Inflammatory macrophage treated with lipopolysaccharide for 1 hour (primary cell): ENCODE data around the gene TSPAN19.

Experiments used
- DNase-seq, 2 donors: peaks; one replicate each; pipeline ENCODE4 v3.0.0-alpha.2; 2020 to 2022

TSPAN19 gene

DNA sequence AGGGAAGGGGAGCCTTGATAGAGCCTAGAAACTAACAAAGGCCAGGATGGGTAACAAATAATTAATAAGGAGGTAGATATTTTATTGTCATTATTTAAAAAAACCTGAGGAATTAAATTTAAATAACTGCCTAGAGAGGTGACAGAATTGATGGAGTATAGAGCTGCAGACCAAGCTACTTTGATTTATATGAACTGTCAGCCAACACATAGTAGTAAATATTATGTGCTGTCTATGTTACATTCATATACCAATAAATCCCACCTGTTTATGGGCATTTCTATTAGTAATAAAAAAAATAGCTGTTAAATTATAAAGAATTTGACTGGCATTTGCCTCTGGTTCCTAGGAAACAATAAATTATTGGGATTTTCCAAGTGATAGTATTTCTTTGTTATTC, 37.7 kb downstream of the TSPAN19 start:
- no peak for DNase-seq

DNA sequence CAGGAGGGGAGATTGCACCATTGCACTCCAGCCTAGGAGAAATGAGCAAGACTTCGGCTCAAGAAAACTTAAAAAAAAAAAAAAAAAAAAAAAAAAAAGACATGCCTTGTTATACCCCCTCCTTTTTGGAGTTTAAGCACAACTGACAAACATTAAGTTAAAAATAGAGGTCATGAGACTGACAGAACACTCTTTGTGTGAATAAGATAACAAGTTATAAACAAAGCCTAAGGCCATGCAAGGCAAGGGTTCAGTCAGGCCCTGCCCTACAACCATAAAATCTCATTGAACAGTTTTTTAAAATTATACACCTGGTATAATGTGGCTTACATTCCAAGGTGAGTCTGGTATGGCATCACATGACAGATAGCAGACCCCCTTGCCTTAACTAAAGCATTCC, 39.3 kb downstream of the TSPAN19 start:
- no peak for DNase-seq

DNA sequence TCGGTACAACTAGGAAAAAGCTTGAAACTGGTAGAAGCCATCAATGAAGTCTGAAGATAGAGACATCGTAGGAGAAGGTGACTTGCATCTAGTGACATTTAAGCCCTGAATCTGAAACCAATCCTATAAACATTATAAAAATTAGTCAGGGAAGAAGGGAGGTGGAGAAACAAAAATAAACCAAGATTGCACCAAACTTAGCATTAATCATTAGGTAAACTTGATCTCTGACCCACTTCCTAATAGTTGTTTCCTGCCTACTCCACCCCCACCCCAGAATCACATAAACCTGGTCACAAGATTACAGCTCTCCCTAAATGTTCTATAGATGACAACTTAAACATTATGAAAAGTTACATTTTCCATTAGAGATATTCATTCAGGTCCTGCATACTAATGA, 40.4 kb downstream of the TSPAN19 start:
- DNase-seq, result no peak

DNA sequence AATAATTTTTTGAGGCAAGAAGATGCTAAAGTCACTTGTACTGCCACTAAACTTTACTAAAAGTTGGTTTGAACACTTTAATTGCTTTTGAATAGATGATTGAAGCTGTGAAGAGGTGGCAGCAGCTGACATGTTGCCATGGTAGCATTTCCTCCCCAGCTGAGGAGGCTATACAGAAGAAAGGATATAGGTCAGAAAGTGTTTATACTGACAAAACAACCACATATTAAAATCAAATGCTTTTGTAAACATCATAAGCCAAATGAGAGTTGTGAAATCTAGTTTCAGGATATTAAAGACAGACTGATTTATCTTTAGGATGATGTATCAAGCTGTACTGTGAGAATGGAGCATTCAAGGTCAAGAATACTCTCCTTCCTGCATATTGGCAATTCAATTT, 41.7 kb downstream of the TSPAN19 start:
- DNase-seq, result no peak

DNA sequence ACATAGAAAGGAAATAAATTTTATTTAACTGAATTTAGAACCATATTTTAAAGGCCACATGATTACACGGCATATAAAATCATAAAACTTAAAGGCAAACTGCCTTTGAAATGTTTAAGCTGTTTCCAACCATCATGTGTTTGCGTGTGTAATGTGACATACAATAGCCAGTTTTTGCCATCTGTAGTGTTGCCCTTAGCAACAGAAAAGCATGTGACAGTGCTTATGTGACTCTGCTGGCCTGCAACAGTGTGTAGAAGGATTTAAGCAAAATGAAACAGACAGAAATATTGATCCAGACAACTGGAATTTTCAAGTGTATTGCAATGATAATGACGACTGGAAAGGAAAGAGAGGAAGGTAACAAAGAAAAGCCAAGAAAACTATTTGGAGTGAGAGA, 49.5 kb downstream of the TSPAN19 start:
- no peak for DNase-seq

DNA sequence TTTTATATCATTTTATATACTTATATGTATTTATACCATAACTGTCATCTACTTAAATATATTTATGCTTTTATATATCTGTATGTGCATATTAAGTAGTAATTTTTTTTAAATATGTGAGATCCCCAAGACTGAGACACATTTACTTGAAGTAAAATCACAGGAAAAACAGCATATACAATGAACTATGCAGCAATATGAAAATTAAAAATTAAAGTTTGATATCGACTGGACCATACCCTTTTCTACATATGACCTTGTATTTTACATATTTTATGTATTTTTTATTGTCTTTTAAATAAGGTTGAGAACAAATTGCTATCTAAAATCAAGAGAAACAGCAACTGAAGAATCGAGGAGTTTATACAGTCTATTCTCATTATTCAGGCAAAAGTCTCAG, 50.0 kb downstream of the TSPAN19 start:
- DNase-seq, result no peak

DNA sequence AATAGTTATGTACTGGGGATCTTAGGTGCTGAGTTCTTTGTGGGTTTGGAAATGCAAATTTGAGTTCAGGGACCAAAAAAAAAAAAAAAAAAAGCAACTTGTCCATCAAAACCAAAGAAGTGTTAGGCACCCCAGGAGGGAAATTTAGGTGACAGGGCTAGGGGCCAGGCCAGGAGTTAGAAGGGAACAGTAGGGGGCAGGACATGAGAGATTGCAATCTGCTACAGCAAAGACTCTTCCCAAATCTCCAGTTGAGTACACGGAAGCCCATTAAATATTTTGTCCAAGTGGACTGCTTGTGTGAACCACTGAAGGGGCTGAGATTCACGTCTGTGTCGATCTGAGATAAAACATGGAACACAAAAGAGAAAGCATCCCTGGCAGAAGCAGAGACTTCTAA, 52.8 kb downstream of the TSPAN19 start:
- DNase-seq, result no peak

DNA sequence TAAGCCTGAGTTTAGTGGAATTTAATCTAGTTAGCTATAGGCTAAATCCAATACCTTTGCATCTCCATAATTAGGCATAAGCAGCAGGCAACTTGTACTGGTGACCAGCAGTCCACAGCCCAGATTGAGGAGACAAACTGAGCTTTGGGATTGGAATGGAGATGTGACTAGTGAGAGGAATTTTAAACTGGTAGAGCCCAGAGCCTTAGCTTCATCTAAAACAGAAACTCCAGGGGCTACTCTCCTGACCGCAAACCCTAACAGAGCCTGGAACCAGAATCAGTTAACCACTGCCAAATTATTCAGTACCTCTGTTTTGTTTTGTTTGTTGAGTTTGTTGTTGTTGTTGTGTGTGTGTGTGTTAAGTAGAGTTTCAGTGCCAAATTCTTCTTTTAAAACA, 53.2 kb downstream of the TSPAN19 start:
- no peak for DNase-seq

DNA sequence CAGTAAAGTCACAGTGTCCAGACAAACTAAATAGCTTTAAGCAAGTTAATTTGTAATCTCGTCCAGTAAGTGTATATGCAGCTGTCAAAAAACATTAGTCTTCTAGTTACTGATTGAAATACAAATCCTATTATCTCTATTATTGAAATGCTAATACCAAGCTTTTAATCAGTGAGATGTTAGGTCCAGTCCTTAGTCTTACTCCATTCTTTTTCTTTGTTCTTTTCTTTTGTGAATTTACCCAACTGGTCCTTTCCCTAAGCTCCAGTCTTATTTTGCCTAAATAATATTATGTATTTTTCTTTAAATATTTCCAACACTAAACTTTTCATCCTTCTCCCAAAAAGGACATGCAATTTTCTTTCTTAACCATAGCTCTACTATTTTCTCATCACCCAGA, 57.2 kb downstream of the TSPAN19 start:
- DNase-seq, result no peak

DNA sequence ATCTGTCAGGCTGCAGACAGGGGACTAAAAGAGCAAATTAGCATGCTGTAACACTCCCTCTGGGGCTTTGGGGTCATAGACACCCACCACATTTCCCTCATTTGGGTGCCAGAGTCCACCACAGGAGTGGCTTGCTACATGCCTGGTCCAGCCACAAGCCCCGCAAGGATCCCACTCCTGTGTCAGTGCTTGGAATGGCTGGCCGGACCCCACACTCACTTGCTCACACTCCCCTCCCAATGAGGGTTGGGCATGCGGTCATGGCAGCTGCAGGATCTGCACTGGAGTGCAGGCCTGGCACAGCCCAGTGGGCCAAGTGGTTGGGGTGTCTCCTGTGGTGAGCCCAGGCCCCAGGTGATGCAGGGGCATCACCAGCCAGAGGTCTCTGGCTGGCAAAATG, 59.9 kb downstream of the TSPAN19 start:
- DNase-seq, result no peak

DNA sequence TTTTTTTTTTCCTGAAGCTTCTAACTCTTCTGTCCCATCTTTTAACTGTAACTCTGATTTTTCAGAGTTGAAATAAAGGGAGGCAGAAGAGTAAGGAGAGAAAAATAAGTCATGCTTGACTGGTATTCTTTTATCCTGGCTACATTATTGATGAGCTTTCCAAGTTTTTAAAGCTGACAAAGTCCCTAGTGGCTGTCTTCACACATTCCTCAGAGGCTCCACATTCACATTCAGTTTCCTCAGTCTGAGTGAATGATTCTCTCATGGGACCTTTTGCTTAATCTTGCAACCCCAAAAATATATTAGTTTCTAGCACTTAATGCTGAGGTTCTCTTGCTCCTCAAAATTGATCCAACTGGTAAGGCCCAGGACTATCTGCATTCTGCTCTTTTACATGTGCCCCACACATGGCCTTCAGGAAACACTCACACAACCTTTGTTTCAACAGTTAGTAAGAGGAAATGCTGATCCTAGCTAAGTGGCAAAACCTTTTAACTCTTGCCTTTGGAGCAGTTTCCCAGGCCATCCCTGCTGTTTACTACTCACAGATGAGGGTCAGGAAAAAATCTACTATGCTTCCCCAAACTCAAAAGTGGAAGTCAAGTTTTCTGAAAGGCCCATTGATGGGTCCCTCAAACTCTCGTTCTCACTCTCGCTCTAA, 61.8 kb downstream of the TSPAN19 start:
- no peak for DNase-seq

DNA sequence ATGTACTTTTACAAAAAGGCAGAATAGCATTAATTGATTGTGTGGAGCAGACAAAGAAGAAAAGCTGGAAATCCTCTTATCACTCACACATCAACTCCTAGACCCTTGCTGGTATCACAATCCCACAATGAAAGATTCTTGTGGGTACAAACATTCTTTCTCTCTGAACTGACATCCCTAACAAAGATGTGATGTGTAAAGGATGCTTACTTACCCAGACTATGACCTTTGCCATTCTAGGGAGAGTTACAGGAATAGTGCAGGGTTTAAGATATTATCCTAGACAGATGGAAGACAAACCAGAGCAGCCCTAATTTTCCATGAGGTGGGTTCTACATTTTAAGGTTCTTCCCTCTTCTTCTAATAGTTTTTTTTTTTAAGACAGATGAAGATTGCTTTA, 63.1 kb downstream of the TSPAN19 start:
- DNase-seq, result no peak

DNA sequence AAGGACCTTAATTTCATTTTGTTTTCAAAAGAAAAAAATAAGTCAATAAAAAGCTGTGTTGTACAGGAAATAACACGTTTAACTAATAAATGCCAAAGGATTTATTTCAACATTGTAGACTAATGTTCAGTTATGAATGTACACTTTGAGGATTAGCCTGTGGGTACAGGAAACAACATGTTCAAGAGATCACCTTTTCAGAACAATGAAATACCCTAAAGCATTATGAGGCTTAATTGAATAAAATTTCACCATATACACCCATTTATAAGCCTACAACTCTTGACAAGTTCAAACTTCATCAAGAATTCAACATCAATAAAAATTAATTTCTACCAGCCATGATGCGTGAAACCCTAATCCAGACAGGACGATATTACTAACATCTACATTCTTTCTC, 66.9 kb downstream of the TSPAN19 start:
- DNase-seq, result no peak
